ENCODE data around the gene ENOX2.
"Not testable (repeated sequence)": the region's sequence is repeated elsewhere in the genome, so short reads cannot be mapped to it uniquely, and the experiment has no call there.

The ENOX2 gene

GRCh38 chrX:130828641-130829040 lies 74.4 kb downstream of the ENOX2 start:
- DNase-seq (ENCODE audit: low read depth in 2 of 2, low spot score in 1 of 2), result no peak

GRCh38 chrX:130827648-130828047 lies 75.4 kb downstream of the ENOX2 start:
- no peak for DNase-seq (ENCODE audit: low read depth in 2 of 2, low spot score in 1 of 2)

- DNase-seq (ENCODE audit: low read depth in 2 of 2, low spot score in 1 of 2), result no peak
Observed at GRCh38 chrX:130826249-130826648, 76.8 kb downstream of the ENOX2 start.

- DNase-seq (ENCODE audit: low read depth in 2 of 2, low spot score in 1 of 2), result no peak
Observed at GRCh38 chrX:130825525-130825924, 77.5 kb downstream of the ENOX2 start.

GRCh38 chrX:130819367-130819766 lies 83.6 kb downstream of the ENOX2 start:
- not testable (repeated sequence) for DNase-seq (ENCODE audit: low read depth in 2 of 2, low spot score in 1 of 2)

- not testable (repeated sequence) for DNase-seq (ENCODE audit: low read depth in 2 of 2, low spot score in 1 of 2)
Observed at GRCh38 chrX:130813932-130814331, 89.1 kb downstream of the ENOX2 start.

- no peak for DNase-seq (ENCODE audit: low read depth in 2 of 2, low spot score in 1 of 2)
Observed at GRCh38 chrX:130810561-130810960, 92.4 kb downstream of the ENOX2 start.

GRCh38 chrX:130805903-130806302 lies 97.1 kb downstream of the ENOX2 start:
- no peak for DNase-seq (ENCODE audit: low read depth in 2 of 2, low spot score in 1 of 2)

- no peak for DNase-seq (ENCODE audit: low read depth in 2 of 2, low spot score in 1 of 2)
Observed at GRCh38 chrX:130803537-130803936, 99.5 kb downstream of the ENOX2 start.

- DNase-seq (ENCODE audit: low read depth in 2 of 2, low spot score in 1 of 2), result no peak
Observed at GRCh38 chrX:130801901-130802300, 101.1 kb downstream of the ENOX2 start.

GRCh38 chrX:130799393-130799792 lies 103.6 kb downstream of the ENOX2 start:
- no peak for DNase-seq (ENCODE audit: low read depth in 2 of 2, low spot score in 1 of 2)

GRCh38 chrX:130793975-130794374 lies 109.0 kb downstream of the ENOX2 start:
- DNase-seq (ENCODE audit: low read depth in 2 of 2, low spot score in 1 of 2), result no peak

- DNase-seq (ENCODE audit: low read depth in 2 of 2, low spot score in 1 of 2), result not testable (repeated sequence)
Observed at GRCh38 chrX:130791870-130792269, 111.1 kb downstream of the ENOX2 start.

- no peak for DNase-seq (ENCODE audit: low read depth in 2 of 2, low spot score in 1 of 2)
Observed at GRCh38 chrX:130789793-130790192, 113.2 kb downstream of the ENOX2 start.

- no peak for DNase-seq (ENCODE audit: low read depth in 2 of 2, low spot score in 1 of 2)
Observed at GRCh38 chrX:130788786-130789581, 114.0 kb downstream of the ENOX2 start.

GRCh38 chrX:130786030-130786429 lies 117.0 kb downstream of the ENOX2 start:
- DNase-seq (ENCODE audit: low read depth in 2 of 2, low spot score in 1 of 2), result no peak

- no peak for DNase-seq (ENCODE audit: low read depth in 2 of 2, low spot score in 1 of 2)
Observed at GRCh38 chrX:130778773-130779172, 124.2 kb downstream of the ENOX2 start.

GRCh38 chrX:130775849-130776248 lies 127.2 kb downstream of the ENOX2 start:
- no peak for DNase-seq (ENCODE audit: low read depth in 2 of 2, low spot score in 1 of 2)

- DNase-seq (ENCODE audit: low read depth in 2 of 2, low spot score in 1 of 2), result no peak
Observed at GRCh38 chrX:130772776-130773143, 130.2 kb downstream of the ENOX2 start.

- DNase-seq (ENCODE audit: low read depth in 2 of 2, low spot score in 1 of 2), result no peak
Observed at GRCh38 chrX:130772105-130772775, 130.8 kb downstream of the ENOX2 start.

GRCh38 chrX:130771648-130772047 lies 131.4 kb downstream of the ENOX2 start:
- no peak for DNase-seq (ENCODE audit: low read depth in 2 of 2, low spot score in 1 of 2)

- DNase-seq (ENCODE audit: low read depth in 2 of 2, low spot score in 1 of 2), result no peak
Observed at GRCh38 chrX:130771230-130771629, 131.8 kb downstream of the ENOX2 start.

GRCh38 chrX:130770615-130771014 lies 132.4 kb downstream of the ENOX2 start:
- DNase-seq (ENCODE audit: low read depth in 2 of 2, low spot score in 1 of 2), result no peak

All from stimulated activated CD8-positive, alpha-beta memory T cell treated with anti-CD3 and anti-CD28 coated beads, Interleukin-4, amount 100 ng/mL, for 4 hours (primary cell).